A549 (cell line): ENCODE data around the gene ARPC1A. TPM values are rescaled to one million over a fixed set of nuclear protein-coding genes. Genes with fewer than 3 reads are reported as not detected.

Experiments
- ATAC-seq, 2 experiments: fragments of 200-7000 bp in 1 of 2; fragments of >200 bp in 1 of 2; cut with Nextera tagmentation in 1 of 2; cut with Tn5 transposase in 1 of 2; 3 replicates each; pipeline versions ENCODE4 v1.8.0 to v1.9.1; 2018 to 2020; ENCODE audit warnings: mild to moderate bottlenecking in 1 of 2, moderate library complexity in 1 of 2
- CTCF ChIA-PET: fragments of 300-600 bp; sonication (Branson Sonifier 250); formaldehyde crosslinking; extraction: SDS; loops from one replicate; lab custom pipeline; 2021; ENCODE audit warnings: antibody characterized with exemption, inconsistent platforms; lab: Yijun Ruan, JAX
- POLR2A ChIA-PET: fragments of 350-600 bp; formaldehyde crosslinking; extraction: SDS; loops from one replicate; lab custom pipeline; 2021; ENCODE audit warnings: antibody characterized with exemption, inconsistent platforms; lab: Yijun Ruan, JAX
- DNase-seq, 2 experiments: peaks; one replicate each; pipeline versions ENCODE4 v3.0.0 to v3.0.0-alpha.2; 2011 to 2016; ENCODE audit warnings: low read depth in 1 of 2, low spot score in 1 of 2
- FAIRE-seq: peaks from 2 replicates; lab custom pipeline; 2011; peaks lifted over from hg19 to GRCh38; lab: Jason Lieb, UNC
- H3K27ac ChIP-seq, 2 experiments: fragments of >200 bp; sonication (Bioruptor Twin); formaldehyde crosslinking; 3 replicates each; pipeline ENCODE4 v1.5.1; 2016 to 2017
- H3K4me1 ChIP-seq: fragments of >200 bp; sonication (Bioruptor Twin); formaldehyde crosslinking; 3 replicates; pipeline ENCODE4 v1.6.1; 2016
- H3K4me2 ChIP-seq: fragments of >200 bp; sonication (Bioruptor Twin); formaldehyde crosslinking; 3 replicates; pipeline ENCODE4 v1.6.1; 2016
- H3K4me3 ChIP-seq: fragments of >200 bp; sonication (Bioruptor Twin); formaldehyde crosslinking; 3 replicates; pipeline ENCODE4 v1.5.1; 2016
- H3K9me3 ChIP-seq: fragments of >200 bp; sonication (Bioruptor Twin); formaldehyde crosslinking; 3 replicates; pipeline ENCODE4 v1.6.1; 2016
- CBX2 ChIP-seq: fragments of 200-600 bp; sonication (generic); IDR thresholded peaks from 2 replicates; pipeline ENCODE4 v1.6.1; 2016; ENCODE audit warnings: low read depth, mild to moderate bottlenecking, borderline replicate concordance
- EHF ChIP-seq: fragments of 250-450 bp; sonication (Bioruptor Pico); IDR thresholded peaks from 2 replicates; pipeline ENCODE4 v1.5.0; 2020; ENCODE audit warnings: mild to moderate bottlenecking
- EP300 ChIP-seq, 2 experiments: fragments of >200 bp; sonication (Bioruptor Twin); formaldehyde crosslinking; IDR thresholded peaks; 2 replicates in 1 of 2; 3 replicates in 1 of 2; pipeline ENCODE4 v1.6.1; 2016 to 2017
- FOSB ChIP-seq: fragments of 250-450 bp; sonication (Bioruptor Pico); IDR thresholded peaks from 2 replicates; pipeline ENCODE4 v1.5.0; 2020; ENCODE audit warnings: mild to moderate bottlenecking, moderate library complexity
- FOSL2 ChIP-seq, 2 experiments: fragments of 450-650 bp in 1 of 2; fragments of >200 bp in 1 of 2; sonication (Bioruptor Twin) in 1 of 2; formaldehyde crosslinking; IDR thresholded peaks; 2 replicates each; pipeline versions ENCODE4 v1.5.0 to v1.6.1; 2016 to 2020; ENCODE audit warnings: mild to moderate bottlenecking in 1 of 2, moderate library complexity in 1 of 2
- FOXS1 ChIP-seq: fragments of 250-450 bp; sonication (Bioruptor Pico); IDR thresholded peaks from 2 replicates; pipeline ENCODE4 v1.5.0; 2020; ENCODE audit warnings: mild to moderate bottlenecking, moderate library complexity
- HDAC2 ChIP-seq: fragments of 200-600 bp; sonication (generic); IDR thresholded peaks from 2 replicates; pipeline ENCODE4 v1.6.1; 2016
- HEYL ChIP-seq: fragments of 250-450 bp; sonication (Bioruptor Pico); IDR thresholded peaks from 2 replicates; pipeline ENCODE4 v1.8.0; 2021; ENCODE audit warnings: mild to moderate bottlenecking, moderate library complexity
- HOXA7 ChIP-seq: fragments of 250-450 bp; sonication (Bioruptor Pico); IDR thresholded peaks from 2 replicates; pipeline ENCODE4 v1.5.0; 2020; ENCODE audit warnings: mild to moderate bottlenecking, moderate library complexity
- HOXB13 ChIP-seq: fragments of 250-450 bp; sonication (Bioruptor Pico); IDR thresholded peaks from 2 replicates; pipeline ENCODE4 v1.5.0; 2020; ENCODE audit warnings: low read depth, mild to moderate bottlenecking, moderate library complexity
- KDM5A ChIP-seq: fragments of 200-600 bp; sonication (generic); IDR thresholded peaks from 2 replicates; pipeline ENCODE4 v1.6.1; 2016; ENCODE audit warnings: antibody characterized with exemption, mild to moderate bottlenecking
- MAX ChIP-seq: IDR thresholded peaks from 2 replicates; pipeline ENCODE4 v1.6.1; 2012
- MAZ ChIP-seq: fragments of 150-350 bp; IDR thresholded peaks from 2 replicates; pipeline ENCODE4 v1.6.1; 2014; ENCODE audit warnings: antibody characterized with exemption, low read depth, low read length, borderline replicate concordance
- MYC ChIP-seq: IDR thresholded peaks from 2 replicates; pipeline ENCODE4 v1.6.1; 2012; ENCODE audit warnings: mild to moderate bottlenecking, inconsistent platforms, low read length, improper control_type of control experiment, borderline replicate concordance
- NFE2L2 ChIP-seq: fragments of 150-350 bp; conservative IDR thresholded peaks from 2 replicates; pipeline ENCODE4 v1.6.1; 2014; ENCODE audit warnings: low read length
- NPAS2 ChIP-seq: fragments of 250-450 bp; sonication (Bioruptor Pico); IDR thresholded peaks from 2 replicates; pipeline ENCODE4 v1.8.0; 2022; ENCODE audit warnings: mild to moderate bottlenecking, moderate library complexity, borderline replicate concordance
- PBX3 ChIP-seq: IDR thresholded peaks from 2 replicates; pipeline ENCODE4 v1.6.1; 2012
- PHF8 ChIP-seq: fragments of 200-600 bp; sonication (generic); IDR thresholded peaks from 2 replicates; pipeline ENCODE4 v1.6.1; 2016; ENCODE audit warnings: low read depth, mild to moderate bottlenecking, antibody characterized with exemption, moderate library complexity, borderline replicate concordance
- POLR2A ChIP-seq: IDR thresholded peaks from 2 replicates; pipeline ENCODE4 v1.6.1; 2012; ENCODE audit warnings: mild to moderate bottlenecking, low read length
- POLR2AphosphoS2 ChIP-seq: conservative IDR thresholded peaks from 2 replicates; pipeline ENCODE4 v1.6.1; 2012; ENCODE audit warnings: low read length, improper control_type of control experiment, inconsistent platforms
- RCOR1 ChIP-seq: fragments of 150-350 bp; IDR thresholded peaks from 2 replicates; pipeline ENCODE4 v1.6.1; 2014; ENCODE audit warnings: antibody characterized with exemption, low read length, low read depth
- RFX5 ChIP-seq: fragments of 450-650 bp; IDR thresholded peaks from 2 replicates; pipeline ENCODE4 v1.7.1; 2014; ENCODE audit warnings: antibody characterized with exemption, mild to moderate bottlenecking, moderate library complexity
- RNF2 ChIP-seq: fragments of 200-600 bp; sonication (generic); IDR thresholded peaks from 2 replicates; pipeline ENCODE4 v1.6.1; 2016; ENCODE audit warnings: low read depth, mild to moderate bottlenecking, antibody characterized with exemption, moderate library complexity, borderline replicate concordance
- TFCP2L1 ChIP-seq: fragments of 250-450 bp; sonication (Bioruptor Pico); IDR thresholded peaks from 2 replicates; pipeline ENCODE4 v1.5.0; 2021; ENCODE audit warnings: mild to moderate bottlenecking
- TP53 ChIP-seq: fragments of 250-450 bp; sonication (Bioruptor Pico); IDR thresholded peaks from 2 replicates; pipeline ENCODE4 v1.5.0; 2021; ENCODE audit warnings: mild to moderate bottlenecking, moderate library complexity
- USF2 ChIP-seq: fragments of 450-650 bp; IDR thresholded peaks from 2 replicates; pipeline ENCODE4 v1.6.1; 2014; ENCODE audit warnings: antibody characterized with exemption
- ZC3H11A ChIP-seq: fragments of 450-650 bp; IDR thresholded peaks from 2 replicates; pipeline ENCODE4 v1.6.1; 2014; ENCODE audit warnings: antibody characterized with exemption, mild to moderate bottlenecking
- ZFP36 ChIP-seq: fragments of 450-650 bp; IDR thresholded peaks from 2 replicates; pipeline ENCODE4 v1.6.1; 2014; ENCODE audit warnings: borderline replicate concordance; ENCODE audit not compliant: partially characterized antibody
- ZNF302 ChIP-seq: fragments of 250-450 bp; sonication (Bioruptor Pico); IDR thresholded peaks from 2 replicates; pipeline ENCODE4 v1.9.0; 2021; ENCODE audit warnings: inconsistent platforms, mild to moderate bottlenecking, moderate library complexity
- WGBS: methylation state at CpG from one replicate; pipeline ENCODE4 v1.1.6; 2017; ENCODE audit errors: missing lambda C conversion rate; 5-methylcytosine and 5-hydroxymethylcytosine counted together
- polyA plus RNA-seq, 4 experiments: library from polyadenylated mRNA; depleted of rRNA in 3 of 4; stranded (reverse); fragments of >200 nt; fragmentation: RNase III in 1 of 4; extraction: RNeasy Plus Mini Kit Qiagen cat#74134 plus additional on column Dnase treatment in 1 of 4; gene quantifications; 2 replicates in 3 of 4; 3 replicates in 1 of 4; pipeline ENCODE4 v1.2.3, GENCODE V29; 2011 to 2017
- TF ChIP-seq, protein P1 (sequence below): fragments of 250-450 bp; sonication (Bioruptor Pico); IDR thresholded peaks from 2 replicates; pipeline ENCODE4 v1.5.0; 2021; ENCODE audit warnings: mild to moderate bottlenecking, moderate library complexity, borderline replicate concordance
- TF ChIP-seq, protein P2 (sequence below): fragments of >200 bp; sonication (Bioruptor Twin); formaldehyde crosslinking; IDR thresholded peaks from 2 replicates; pipeline ENCODE4 v1.6.1; 2016

ARPC1A gene
- polyA plus RNA-seq, 2 of the 4 experiments (the other 2 are of a cell fraction) = 116 to 120 TPM

GRCh38 chr7:99407872-99408378 lies 82.2 kb downstream of the ARPC1A start:
- ChIA-PET POLR2A (interaction anchor here (1.3 to 2.5 kb wide), 7 partner anchors 8 to 769 kb away, joined by 3 to 23 read pairs (median 12); partner anchors contain the start of genes ARPC1B, CPSF4, GPC2 and PTCD1), CTCF (interaction anchor here (0.7 to 1.7 kb wide), 5 partner anchors 10 to 97 kb away, joined by 3 to 6 read pairs (median 3); no protein-coding TSS in a partner anchor)
- peak overlapping the region; percentile 95 for H3K4me2 ChIP-seq
- FAIRE-seq (no peak), DNase-seq (peak; percentile 46 to 51), ATAC-seq (peak; percentile 43 to 66)
- peaks cover 34% of the 10 kb centered on the region for H3K4me1 ChIP-seq
- H3K27ac ChIP-seq = peak overlapping the region; percentile 97 to 98
- peak overlapping the region; percentile 99 for H3K4me3 ChIP-seq
- under 1% methylated on average over 22 of the region's 28 CpGs for WGBS
- H3K9me3 ChIP-seq = no peaks in the 10 kb centered on the region
- TF ChIP-seq FOSL2 (IDR thresholded peaks at IDR 0.05) = no peak
- peak; percentile 44 for TF ChIP-seq FOSL2 (CRISPR knock-in tag; IDR thresholded peaks at IDR 0.05)
- no peak for TF ChIP-seq MAZ
- peak; percentile 47; the same call in 1 of the 2 replicates for TF ChIP-seq MAX
- 0 out of 2 replicates have a peak, but pooled peaks have one; percentile 32 for TF ChIP-seq TP53 (CRISPR knock-in tag)
- no peak for TF ChIP-seq TFCP2L1
- TF ChIP-seq, protein P1, sequence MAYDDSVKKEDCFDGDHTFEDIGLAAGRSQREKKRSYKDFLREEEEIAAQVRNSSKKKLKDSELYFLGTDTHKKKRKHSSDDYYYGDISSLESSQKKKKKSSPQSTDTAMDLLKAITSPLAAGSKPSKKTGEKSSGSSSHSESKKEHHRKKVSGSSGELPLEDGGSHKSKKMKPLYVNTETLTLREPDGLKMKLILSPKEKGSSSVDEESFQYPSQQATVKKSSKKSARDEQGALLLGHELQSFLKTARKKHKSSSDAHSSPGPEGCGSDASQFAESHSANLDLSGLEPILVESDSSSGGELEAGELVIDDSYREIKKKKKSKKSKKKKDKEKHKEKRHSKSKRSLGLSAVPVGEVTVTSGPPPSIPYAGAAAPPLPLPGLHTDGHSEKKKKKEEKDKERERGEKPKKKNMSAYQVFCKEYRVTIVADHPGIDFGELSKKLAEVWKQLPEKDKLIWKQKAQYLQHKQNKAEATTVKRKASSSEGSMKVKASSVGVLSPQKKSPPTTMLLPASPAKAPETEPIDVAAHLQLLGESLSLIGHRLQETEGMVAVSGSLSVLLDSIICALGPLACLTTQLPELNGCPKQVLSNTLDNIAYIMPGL (CRISPR knock-in tag) = no peak

- CTCF ChIA-PET = interaction anchor here (0.7 to 1.7 kb wide), 6 partner anchors 10 to 97 kb away, joined by 3 to 7 read pairs (median 3); no protein-coding TSS in a partner anchor
- 2% methylated on average over 29 of the region's 72 CpGs for WGBS
- peak within 1 kb of the TSS; percentile 97 to 98 for H3K27ac ChIP-seq
- ATAC-seq (peak; percentile 83 to 88), FAIRE-seq (no peak), DNase-seq (peak; percentile 96)
- peak within 1 kb of the TSS; percentile 99 for H3K4me3 ChIP-seq
- H3K9me3 ChIP-seq = no peaks in the 10 kb centered on the region
- peaks cover 34% of the 10 kb centered on the region for H3K4me1 ChIP-seq
- peak within 1 kb of the TSS; percentile 95 for H3K4me2 ChIP-seq
- POLR2A ChIA-PET = interaction anchor here (0.6 to 2.5 kb wide), 16 partner anchors 8 to 1020 kb away, joined by 3 to 23 read pairs (median 4); partner anchors contain the start of genes AP4M1, ARPC1B, CPSF4 and GPC2
- TF ChIP-seq FOSL2 (IDR thresholded peaks at IDR 0.05) (no peak), FOSL2 (CRISPR knock-in tag; IDR thresholded peaks at IDR 0.05) (peak; percentile 85), FOSB (CRISPR knock-in tag) (no peak), NFE2L2 (no peak), EP300 (IDR thresholded peaks at IDR 0.05) (no peak), PBX3 (0 out of 2 replicates have a peak, but pooled peaks have one; percentile 34), PHF8 (peak; percentile 78), EHF (0 out of 2 replicates have a peak, but pooled peaks have one; percentile 6), MYC (peak; percentile 90), CBX2 (no peak), HEYL (CRISPR knock-in tag) (no peak), HOXA7 (CRISPR knock-in tag) (no peak), USF2 (no peak), FOXS1 (CRISPR knock-in tag) (no peak), KDM5A (no peak), MAZ (no peak), MAX (peak; percentile 94), HDAC2 (no peak), POLR2AphosphoS2 (no peak), POLR2A (peak; percentile 86), ZFP36 (no peak), RCOR1 (no peak), ZC3H11A (no peak), RFX5 (no peak), NPAS2 (no peak), HOXB13 (CRISPR knock-in tag) (no peak), ZNF302 (CRISPR knock-in tag) (no peak), RNF2 (no peak)
- TF ChIP-seq, protein P2, sequence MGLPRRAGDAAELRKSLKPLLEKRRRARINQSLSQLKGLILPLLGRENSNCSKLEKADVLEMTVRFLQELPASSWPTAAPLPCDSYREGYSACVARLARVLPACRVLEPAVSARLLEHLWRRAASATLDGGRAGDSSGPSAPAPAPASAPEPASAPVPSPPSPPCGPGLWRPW = no peak
These were observed 82.9 kb downstream of the ARPC1A start, which contains the start of the genes BUD31 and PDAP1 for GRCh38 chr7:99408379-99409191. BUD31 (plus strand) TSS chr7:99408969; CDS start chr7:99411093, 2,124 bp downstream. PDAP1 (minus strand) TSS chr7:99408597; CDS start chr7:99408548, 49 bp downstream.
